IMR-90 (cell line): Measurements from ENCODE around the gene DDX24.
"Not testable (repeated sequence)": the region's sequence is repeated elsewhere in the genome, so short reads cannot be mapped to it uniquely, and the experiment has no call there.

ENCODE experiments used
- POLR2A ChIP-seq: IDR thresholded peaks from 2 replicates; pipeline ENCODE4 v1.6.1; 2012; ENCODE audit warnings: mild to moderate bottlenecking, low read depth, low read length
- RCOR1 ChIP-seq: IDR thresholded peaks from 2 replicates; pipeline ENCODE4 v1.6.1; 2012; ENCODE audit warnings: mild to moderate bottlenecking, low read length, improper control_type of control experiment; ENCODE audit not compliant: insufficient replicate concordance

GRCh38 chr14:94072076-94072475 is 8.9 kb downstream of the DDX24 start:
- TF ChIP-seq POLR2A, RCOR1: not testable (repeated sequence)
